Measurements from ENCODE around the gene IGF2BP2.

IGF2BP2 gene

GRCh38 chr3:185631508-185632206 lies 193.2 kb downstream of the IGF2BP2 start:
- no peak for DNase-seq

GRCh38 chr3:185631108-185631507 lies 193.7 kb downstream of the IGF2BP2 start:
- no peak for DNase-seq

- DNase-seq: no peak
Measured at GRCh38 chr3:185630182-185630622, 194.6 kb downstream of the IGF2BP2 start.

GRCh38 chr3:185629554-185630181 lies 195.2 kb downstream of the IGF2BP2 start:
- no peak for DNase-seq

- DNase-seq: no peak
Measured at GRCh38 chr3:185625784-185626183, 199.1 kb downstream of the IGF2BP2 start.

- DNase-seq: no peak
Measured at GRCh38 chr3:185623939-185624665, 200.7 kb downstream of the IGF2BP2 start.

GRCh38 chr3:185613016-185613415 lies 211.8 kb downstream of the IGF2BP2 start:
- DNase-seq: no peak

GRCh38 chr3:185606196-185606595 lies 218.6 kb downstream of the IGF2BP2 start:
- DNase-seq: no peak

GRCh38 chr3:185605566-185605965 lies 219.3 kb downstream of the IGF2BP2 start:
- no peak for DNase-seq

- DNase-seq: no peak
Measured at GRCh38 chr3:185595526-185595925, 229.3 kb downstream of the IGF2BP2 start.

GRCh38 chr3:185594073-185594472 lies 230.8 kb downstream of the IGF2BP2 start:
- no peak for DNase-seq

Measured in NCI-H1694 treated with DMSO at 0.1 percent for 48 hours (cell line).